ENCODE measurements around the gene G3BP1. TPM values are rescaled to one million over a fixed set of nuclear protein-coding genes. Genes with fewer than 3 reads are reported as not detected.
"Not testable (repeated sequence)": the region's sequence is repeated elsewhere in the genome, so short reads cannot be mapped to it uniquely, and the experiment has no call there.

The G3BP1 gene
- total and polyA plus RNA-seq, 2 donors (not counting 1 experiment from before 2014, with no cell fraction given), result 68.2 to 132 TPM

GRCh38 chr5:151856861-151857260 is 85.1 kb downstream of the G3BP1 start:
- TF ChIP-seq, protein P1, sequence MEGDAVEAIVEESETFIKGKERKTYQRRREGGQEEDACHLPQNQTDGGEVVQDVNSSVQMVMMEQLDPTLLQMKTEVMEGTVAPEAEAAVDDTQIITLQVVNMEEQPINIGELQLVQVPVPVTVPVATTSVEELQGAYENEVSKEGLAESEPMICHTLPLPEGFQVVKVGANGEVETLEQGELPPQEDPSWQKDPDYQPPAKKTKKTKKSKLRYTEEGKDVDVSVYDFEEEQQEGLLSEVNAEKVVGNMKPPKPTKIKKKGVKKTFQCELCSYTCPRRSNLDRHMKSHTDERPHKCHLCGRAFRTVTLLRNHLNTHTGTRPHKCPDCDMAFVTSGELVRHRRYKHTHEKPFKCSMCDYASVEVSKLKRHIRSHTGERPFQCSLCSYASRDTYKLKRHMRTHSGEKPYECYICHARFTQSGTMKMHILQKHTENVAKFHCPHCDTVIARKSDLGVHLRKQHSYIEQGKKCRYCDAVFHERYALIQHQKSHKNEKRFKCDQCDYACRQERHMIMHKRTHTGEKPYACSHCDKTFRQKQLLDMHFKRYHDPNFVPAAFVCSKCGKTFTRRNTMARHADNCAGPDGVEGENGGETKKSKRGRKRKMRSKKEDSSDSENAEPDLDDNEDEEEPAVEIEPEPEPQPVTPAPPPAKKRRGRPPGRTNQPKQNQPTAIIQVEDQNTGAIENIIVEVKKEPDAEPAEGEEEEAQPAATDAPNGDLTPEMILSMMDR (conservative IDR thresholded peaks at IDR 0.05 in 1 of 2, IDR thresholded peaks at IDR 0.05 in 1 of 2; ENCODE audit: low read depth in 1 of 2, low read length in 2 of 2), result no peak
- TF ChIP-seq EZH2 (IDR thresholded peaks at IDR 0.05; ENCODE audit: low read length, missing control alignments), result no peak
- Histone ChIP-seq H3K9ac (ENCODE audit: insufficient read depth, low read length) (no peak overlapping the region), H3K36me3 (ENCODE audit: control insufficient read depth, insufficient read depth, low read length) (no peaks in the 10 kb centered on the region), H3K9me3 (ENCODE audit: control insufficient read depth, insufficient read depth, low read depth, low read length) (no peaks in the 10 kb centered on the region), H3K4me2 (ENCODE audit: extremely low read depth, insufficient read depth, low read length) (no peak overlapping the region), H3K4me3 (replicated peaks in 1 of 4; ENCODE audit: control extremely low read depth in 1 of 4, insufficient read depth in 1 of 4, low read depth in 3 of 4, low read length in 4 of 4) (no peak overlapping the region), H3K79me2 (ENCODE audit: control insufficient read depth, insufficient read depth, low read length) (no peaks in the 10 kb centered on the region), H4K20me1 (ENCODE audit: control insufficient read depth, extremely low read depth, insufficient read depth, low read length) (no peaks in the 10 kb centered on the region), H3K27me3 (ENCODE audit: control insufficient read depth, insufficient read depth, low read length) (no peaks in the 10 kb centered on the region), H3K27ac (ENCODE audit: insufficient read depth, low read length) (no peak overlapping the region), H2AFZ (ENCODE audit: low read length) (no peak overlapping the region), H3K4me1 (ENCODE audit: control insufficient read depth, extremely low read depth, insufficient read depth, low read length) (no peaks in the 10 kb centered on the region)
- no peak for DNase-seq (ENCODE audit: low read depth in 2 of 2)

DNA sequence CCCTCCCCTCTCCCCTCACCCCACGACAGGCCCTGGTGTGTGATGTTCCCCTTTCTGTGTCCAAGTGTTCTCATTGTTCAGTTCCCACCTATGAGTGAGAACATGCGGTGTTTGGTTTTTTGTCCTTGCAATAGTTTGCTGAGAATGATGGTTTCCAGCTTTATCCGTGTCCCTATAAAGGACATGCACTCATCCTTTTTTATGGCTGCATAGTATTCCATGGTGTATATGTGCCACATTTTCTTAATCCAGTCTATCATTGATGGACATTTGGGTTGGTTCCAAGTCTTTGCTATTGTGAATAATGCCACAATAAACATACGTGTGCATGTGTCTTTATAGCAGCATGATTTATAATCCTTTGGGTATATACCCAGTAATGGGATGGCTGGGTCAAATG is 89.1 kb downstream of the G3BP1 start:
- not testable (repeated sequence) for H2AFZ ChIP-seq (ENCODE audit: low read length); H3K27ac ChIP-seq (ENCODE audit: insufficient read depth, low read length); DNase-seq (ENCODE audit: low read depth in 2 of 2); H3K9me3 ChIP-seq (ENCODE audit: control insufficient read depth, insufficient read depth, low read depth, low read length); H3K4me1 ChIP-seq (ENCODE audit: control insufficient read depth, extremely low read depth, insufficient read depth, low read length); H4K20me1 ChIP-seq (ENCODE audit: control insufficient read depth, extremely low read depth, insufficient read depth, low read length); H3K27me3 ChIP-seq (ENCODE audit: control insufficient read depth, insufficient read depth, low read length); H3K4me3 ChIP-seq (replicated peaks in 1 of 4; ENCODE audit: control extremely low read depth in 1 of 4, insufficient read depth in 1 of 4, low read depth in 3 of 4, low read length in 4 of 4); H3K9ac ChIP-seq (ENCODE audit: insufficient read depth, low read length); H3K4me2 ChIP-seq (ENCODE audit: extremely low read depth, insufficient read depth, low read length); H3K79me2 ChIP-seq (ENCODE audit: control insufficient read depth, insufficient read depth, low read length); H3K36me3 ChIP-seq (ENCODE audit: control insufficient read depth, insufficient read depth, low read length)

Other genes with a start within 250 kb of the G3BP1 start
- under 0.01 TPM in 2 replicates for gene FAT2, start 180.6 kb upstream of the G3BP1 start, total RNA-seq
- gene FAT2, start 180.6 kb upstream of the G3BP1 start, polyA plus RNA-seq, result 0.02 TPM in 1 of 2 replicates, not detected in the other
- 408 and 448 TPM in 2 replicates for gene SPARC, start 85.0 kb upstream of the G3BP1 start, total RNA-seq
- gene SPARC, start 85.0 kb upstream of the G3BP1 start, polyA plus RNA-seq, result 3,177 and 6,513 TPM in 2 replicates
- 48.5 and 59.9 TPM in 2 replicates for gene ATOX1, start 13.3 kb upstream of the G3BP1 start, total RNA-seq
- 245 and 375 TPM in 2 replicates for gene ATOX1, start 13.3 kb upstream of the G3BP1 start, polyA plus RNA-seq
- gene GLRA1, start 152.9 kb downstream of the G3BP1 start, total RNA-seq, result not detected in 2 replicates
- gene GLRA1, start 152.9 kb downstream of the G3BP1 start, polyA plus RNA-seq, result not detected in 2 replicates